K562 (cell line): ENCODE data around the gene ZDHHC16. TPM values are rescaled to one million over a fixed set of nuclear protein-coding genes. Genes with fewer than 3 reads are reported as not detected.

Experiments
- COPS2 ChIP-seq: fragments of 450-650 bp; conservative IDR thresholded peaks from 2 replicates; pipeline ENCODE4 v1.6.1; 2016; ENCODE audit warnings: mild to moderate bottlenecking, moderate library complexity
- CTBP1 ChIP-seq: fragments of 450-650 bp; IDR thresholded peaks from 2 replicates; pipeline ENCODE4 v1.6.1; 2016; ENCODE audit warnings: borderline replicate concordance
- E2F5 ChIP-seq: sonication (generic); formaldehyde crosslinking; IDR thresholded peaks from 2 replicates; pipeline ENCODE4 v1.8.0; 2022; ENCODE audit warnings: mild to moderate bottlenecking, missing genetic modification reagents
- L3MBTL2 ChIP-seq: fragments of 450-650 bp; IDR thresholded peaks from 2 replicates; pipeline ENCODE4 v1.6.1; 2016; ENCODE audit warnings: mild to moderate bottlenecking, moderate library complexity
- PREB ChIP-seq: sonication (generic); formaldehyde crosslinking; IDR thresholded peaks from 2 replicates; pipeline ENCODE4 v1.8.1; 2023; ENCODE audit warnings: mild to moderate bottlenecking, missing genetic modification reagents
- RBM34 ChIP-seq: fragments of 200-400 bp; formaldehyde crosslinking; IDR thresholded peaks from 2 replicates; pipeline ENCODE4 v1.6.1; 2018; ENCODE audit warnings: low read length, borderline replicate concordance; ENCODE audit not compliant: insufficient read depth
- SAFB ChIP-seq: fragments of 200-400 bp; formaldehyde crosslinking; IDR thresholded peaks from 2 replicates; pipeline ENCODE4 v1.6.1; 2017; ENCODE audit warnings: low read depth, low read length, borderline replicate concordance
- THRA ChIP-seq: fragments of 450-650 bp; IDR thresholded peaks from 2 replicates; pipeline ENCODE4 v1.6.1; 2017; ENCODE audit warnings: mild to moderate bottlenecking, moderate library complexity
- ZBTB12 ChIP-seq: fragments of 250-450 bp; sonication (Bioruptor Pico); IDR thresholded peaks from 2 replicates; pipeline ENCODE4 v1.4.0; 2020
- ZKSCAN8 ChIP-seq: fragments of 200-800 bp; sonication (Bioruptor generic); IDR thresholded peaks from 2 replicates; pipeline ENCODE4 v1.6.1; 2016; ENCODE audit warnings: missing genetic modification characterization, missing compliant biosample characterization
- ZNF165 ChIP-seq: fragments of 250-450 bp; sonication (Bioruptor Pico); IDR thresholded peaks from 2 replicates; pipeline ENCODE4 v1.4.0; 2020; ENCODE audit warnings: borderline replicate concordance
- ZNF23 ChIP-seq: fragments of 250-450 bp; sonication (Bioruptor Pico); IDR thresholded peaks from 2 replicates; pipeline ENCODE4 v1.4.0; 2020; ENCODE audit warnings: mild to moderate bottlenecking
- polyA plus RNA-seq, 8 experiments: library from polyadenylated mRNA; depleted of rRNA in 4 of 8; stranded (reverse) in 5 of 8; unstranded in 3 of 8; fragments of >200 nt; fragmentation: Nextera tagmentation in 2 of 8; fragmentation: Illumina TruSeq in 1 of 8; extraction: Ambion mirVana in 2 of 8; extraction: Trizol in 1 of 8; gene quantifications; 2 replicates each; pipeline versions ENCODE4 v1.2.1 to v1.2.3, GENCODE V29; 2011 to 2014; ENCODE audit warnings: inconsistent platforms in 1 of 8, missing spikeins in 1 of 8
- total RNA-seq, 7 experiments: library from RNA; depleted of rRNA in 6 of 7; stranded (reverse); fragments of >200 nt in 6 of 7; fragmentation: Illumina TruSeq in 2 of 7; extraction: Trizol in 2 of 7; gene quantifications; 2 replicates each; pipeline versions ENCODE4 v1.2.1 to v1.2.3, GENCODE V29; 2011 to 2021; ENCODE audit warnings: low replicate concordance in 1 of 7
- TF ChIP-seq, protein P1 (sequence below): fragments of 200-800 bp; sonication (Bioruptor generic); IDR thresholded peaks from 2 replicates; pipeline ENCODE4 v1.6.1; 2016; ENCODE audit warnings: missing genetic modification characterization, missing compliant biosample characterization
- TF ChIP-seq, protein P2 (sequence below): fragments of 450-650 bp; IDR thresholded peaks from 2 replicates; pipeline ENCODE4 v1.7.1; 2018; ENCODE audit warnings: mild to moderate bottlenecking, low read depth; ENCODE audit not compliant: partially characterized antibody

The ZDHHC16 gene
- total and polyA plus RNA-seq, 9 of the 15 experiments (the other 6 are each of a cell fraction or from before 2014, with no cell fraction given), result 12.5 to 33.8 (median 21.3) TPM

GRCh38 chr10:97400665-97401454, 45.1 kb upstream of the ZDHHC16 start, which contains the start of gene RRP12 (continued):
- TF ChIP-seq, protein P1, sequence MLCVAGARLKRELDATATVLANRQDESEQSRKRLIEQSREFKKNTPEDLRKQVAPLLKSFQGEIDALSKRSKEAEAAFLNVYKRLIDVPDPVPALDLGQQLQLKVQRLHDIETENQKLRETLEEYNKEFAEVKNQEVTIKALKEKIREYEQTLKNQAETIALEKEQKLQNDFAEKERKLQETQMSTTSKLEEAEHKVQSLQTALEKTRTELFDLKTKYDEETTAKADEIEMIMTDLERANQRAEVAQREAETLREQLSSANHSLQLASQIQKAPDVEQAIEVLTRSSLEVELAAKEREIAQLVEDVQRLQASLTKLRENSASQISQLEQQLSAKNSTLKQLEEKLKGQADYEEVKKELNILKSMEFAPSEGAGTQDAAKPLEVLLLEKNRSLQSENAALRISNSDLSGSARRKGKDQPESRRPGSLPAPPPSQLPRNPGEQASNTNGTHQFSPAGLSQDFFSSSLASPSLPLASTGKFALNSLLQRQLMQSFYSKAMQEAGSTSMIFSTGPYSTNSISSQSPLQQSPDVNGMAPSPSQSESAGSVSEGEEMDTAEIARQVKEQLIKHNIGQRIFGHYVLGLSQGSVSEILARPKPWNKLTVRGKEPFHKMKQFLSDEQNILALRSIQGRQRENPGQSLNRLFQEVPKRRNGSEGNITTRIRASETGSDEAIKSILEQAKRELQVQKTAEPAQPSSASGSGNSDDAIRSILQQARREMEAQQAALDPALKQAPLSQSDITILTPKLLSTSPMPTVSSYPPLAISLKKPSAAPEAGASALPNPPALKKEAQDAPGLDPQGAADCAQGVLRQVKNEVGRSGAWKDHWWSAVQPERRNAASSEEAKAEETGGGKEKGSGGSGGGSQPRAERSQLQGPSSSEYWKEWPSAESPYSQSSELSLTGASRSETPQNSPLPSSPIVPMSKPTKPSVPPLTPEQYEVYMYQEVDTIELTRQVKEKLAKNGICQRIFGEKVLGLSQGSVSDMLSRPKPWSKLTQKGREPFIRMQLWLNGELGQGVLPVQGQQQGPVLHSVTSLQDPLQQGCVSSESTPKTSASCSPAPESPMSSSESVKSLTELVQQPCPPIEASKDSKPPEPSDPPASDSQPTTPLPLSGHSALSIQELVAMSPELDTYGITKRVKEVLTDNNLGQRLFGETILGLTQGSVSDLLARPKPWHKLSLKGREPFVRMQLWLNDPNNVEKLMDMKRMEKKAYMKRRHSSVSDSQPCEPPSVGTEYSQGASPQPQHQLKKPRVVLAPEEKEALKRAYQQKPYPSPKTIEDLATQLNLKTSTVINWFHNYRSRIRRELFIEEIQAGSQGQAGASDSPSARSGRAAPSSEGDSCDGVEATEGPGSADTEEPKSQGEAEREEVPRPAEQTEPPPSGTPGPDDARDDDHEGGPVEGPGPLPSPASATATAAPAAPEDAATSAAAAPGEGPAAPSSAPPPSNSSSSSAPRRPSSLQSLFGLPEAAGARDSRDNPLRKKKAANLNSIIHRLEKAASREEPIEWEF (CRISPR knock-in tag), result no peak
- TF ChIP-seq ZBTB12, result peak; percentile 55; the same call in 1 of the 2 replicates
- no peak for TF ChIP-seq ZNF23
- TF ChIP-seq COPS2, result no peak
- no peak for TF ChIP-seq SAFB
- no peak for TF ChIP-seq ZKSCAN8 (CRISPR knock-in tag)
- TF ChIP-seq E2F5 (CRISPR knock-in tag), result 0 out of 2 replicates have a peak, but pooled peaks have one; percentile 17
- TF ChIP-seq ZNF165 (CRISPR knock-in tag), result no peak
- TF ChIP-seq RBM34, result no peak
- 0 out of 2 replicates have a peak, but pooled peaks have one; percentile 39 for TF ChIP-seq CTBP1
- TF ChIP-seq, protein P2, sequence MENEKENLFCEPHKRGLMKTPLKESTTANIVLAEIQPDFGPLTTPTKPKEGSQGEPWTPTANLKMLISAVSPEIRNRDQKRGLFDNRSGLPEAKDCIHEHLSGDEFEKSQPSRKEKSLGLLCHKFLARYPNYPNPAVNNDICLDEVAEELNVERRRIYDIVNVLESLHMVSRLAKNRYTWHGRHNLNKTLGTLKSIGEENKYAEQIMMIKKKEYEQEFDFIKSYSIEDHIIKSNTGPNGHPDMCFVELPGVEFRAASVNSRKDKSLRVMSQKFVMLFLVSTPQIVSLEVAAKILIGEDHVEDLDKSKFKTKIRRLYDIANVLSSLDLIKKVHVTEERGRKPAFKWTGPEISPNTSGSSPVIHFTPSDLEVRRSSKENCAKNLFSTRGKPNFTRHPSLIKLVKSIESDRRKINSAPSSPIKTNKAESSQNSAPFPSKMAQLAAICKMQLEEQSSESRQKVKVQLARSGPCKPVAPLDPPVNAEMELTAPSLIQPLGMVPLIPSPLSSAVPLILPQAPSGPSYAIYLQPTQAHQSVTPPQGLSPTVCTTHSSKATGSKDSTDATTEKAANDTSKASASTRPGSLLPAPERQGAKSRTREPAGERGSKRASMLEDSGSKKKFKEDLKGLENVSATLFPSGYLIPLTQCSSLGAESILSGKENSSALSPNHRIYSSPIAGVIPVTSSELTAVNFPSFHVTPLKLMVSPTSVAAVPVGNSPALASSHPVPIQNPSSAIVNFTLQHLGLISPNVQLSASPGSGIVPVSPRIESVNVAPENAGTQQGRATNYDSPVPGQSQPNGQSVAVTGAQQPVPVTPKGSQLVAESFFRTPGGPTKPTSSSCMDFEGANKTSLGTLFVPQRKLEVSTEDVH, result peak; percentile 91
- TF ChIP-seq L3MBTL2, result no peak
- no peak for TF ChIP-seq THRA
- TF ChIP-seq PREB, result peak; percentile 19; the same call in 1 of the 2 replicates
